HG03575 (cell line): Measurements from ENCODE around the gene SKAP1.
"Not testable (repeated sequence)": the region's sequence is repeated elsewhere in the genome, so short reads cannot be mapped to it uniquely, and the experiment has no call there.

Experiments
- ATAC-seq: cut with Tn5 transposase; IDR thresholded peaks from one replicate; pipeline ENCODE4 v1.9.1; 2021; ENCODE audit not compliant: unreplicated experiment, insufficient number of reproducible peaks, low FRiP score; ENCODE audit errors: extremely low read depth

The SKAP1 gene

GRCh38 chr17:48426019-48426665 is 3.9 kb downstream of the SKAP1 start:
- no peak for ATAC-seq

DNA sequence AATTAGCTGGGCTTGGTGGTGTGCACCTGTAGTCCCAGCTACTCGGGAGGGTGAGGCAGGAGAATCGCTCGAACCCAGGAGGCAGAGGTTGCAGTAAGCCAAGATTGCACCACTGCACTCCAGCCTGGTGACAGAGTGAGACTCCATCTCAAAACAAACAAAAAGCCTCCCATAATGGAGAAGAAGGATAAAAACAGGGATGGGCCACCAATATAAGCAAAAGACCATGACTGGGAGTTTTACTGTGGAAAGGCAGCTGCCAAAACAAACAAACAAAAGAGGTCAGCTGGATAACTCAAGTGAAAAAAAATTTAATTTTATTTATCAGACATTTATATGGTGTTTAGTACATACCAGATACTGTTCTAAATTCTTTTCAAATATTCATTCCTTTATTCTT is 8.0 kb downstream of the SKAP1 start:
- not testable (repeated sequence) for ATAC-seq

GRCh38 chr17:48420823-48421222 is 9.2 kb downstream of the SKAP1 start:
- ATAC-seq: no peak

- no peak for ATAC-seq
Observed at GRCh38 chr17:48416971-48417370, 13.0 kb downstream of the SKAP1 start.

- no peak for ATAC-seq
Observed at GRCh38 chr17:48413613-48414405, 16.2 kb downstream of the SKAP1 start.

DNA sequence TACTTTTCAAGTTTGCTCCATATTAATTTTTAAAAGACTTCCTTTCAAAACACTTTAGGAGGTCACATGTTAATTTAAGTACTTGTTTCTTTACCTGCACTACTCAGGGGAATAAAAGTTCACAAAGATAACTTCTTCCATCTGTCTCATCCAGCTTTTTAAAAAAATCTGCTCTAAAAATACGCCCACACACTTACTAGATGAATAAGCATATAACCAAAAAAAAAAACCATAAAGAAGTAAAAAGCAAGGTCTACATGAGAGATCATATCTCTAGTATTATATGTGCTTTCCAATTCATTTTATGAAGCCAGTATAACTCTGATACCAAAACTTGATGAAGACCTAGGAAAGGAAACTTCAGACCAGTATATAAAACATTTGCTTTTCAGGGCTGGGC is 17.2 kb downstream of the SKAP1 start:
- ATAC-seq: no peak

GRCh38 chr17:48410821-48411220 is 19.2 kb downstream of the SKAP1 start:
- ATAC-seq: not testable (repeated sequence)

GRCh38 chr17:48409607-48410006 is 20.4 kb downstream of the SKAP1 start:
- no peak for ATAC-seq

DNA sequence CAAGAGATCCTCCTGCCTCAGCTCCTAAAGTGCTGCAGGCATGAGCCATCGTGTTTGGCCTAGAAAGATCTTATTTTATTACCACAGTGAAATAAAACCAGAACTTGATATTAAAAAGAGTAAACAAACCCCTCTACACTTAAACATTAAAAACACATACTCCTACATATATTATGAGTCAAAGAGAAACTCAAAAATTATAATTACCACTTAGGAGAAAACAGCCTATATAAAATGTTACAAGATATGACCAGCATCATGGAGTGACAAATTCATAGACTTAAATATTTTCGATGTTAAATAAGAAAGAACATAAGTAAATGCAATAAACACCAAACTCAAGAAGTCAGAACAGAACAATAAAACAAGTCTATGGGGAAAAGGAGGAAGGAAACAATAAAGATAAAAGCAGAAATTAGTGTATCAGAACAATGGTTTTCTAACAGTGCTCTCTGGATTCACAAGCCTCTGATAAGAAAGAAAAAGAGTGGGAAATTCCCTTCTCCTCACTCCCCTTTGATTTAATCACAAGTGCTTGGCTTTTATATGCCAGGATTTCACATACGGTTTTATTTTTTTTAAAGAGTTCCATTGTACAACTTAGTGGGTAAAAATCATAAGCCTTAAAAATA is 23.0 kb downstream of the SKAP1 start:
- ATAC-seq: no peak

DNA sequence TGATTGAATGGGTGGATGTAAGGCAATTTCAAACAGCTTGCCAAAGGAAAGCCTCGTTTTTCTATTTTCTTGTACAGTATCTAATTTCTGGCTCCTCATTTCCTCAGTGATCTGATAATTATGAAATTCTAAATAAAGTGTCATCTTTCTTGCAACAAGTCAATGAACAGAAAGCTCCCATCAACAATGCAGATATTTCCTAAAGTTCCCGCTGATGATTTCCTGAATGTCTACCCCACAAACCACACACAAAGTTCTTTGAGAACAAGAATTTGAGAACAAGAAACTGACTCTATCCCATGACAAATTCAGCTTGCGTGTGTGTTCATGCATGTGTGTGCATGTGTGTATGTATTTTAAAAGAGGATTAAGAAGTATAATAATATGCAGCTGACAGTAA is 35.2 kb downstream of the SKAP1 start:
- ATAC-seq: no peak

GRCh38 chr17:48393283-48393682 is 36.7 kb downstream of the SKAP1 start:
- ATAC-seq: no peak

GRCh38 chr17:48392857-48393256 is 37.2 kb downstream of the SKAP1 start:
- no peak for ATAC-seq

DNA sequence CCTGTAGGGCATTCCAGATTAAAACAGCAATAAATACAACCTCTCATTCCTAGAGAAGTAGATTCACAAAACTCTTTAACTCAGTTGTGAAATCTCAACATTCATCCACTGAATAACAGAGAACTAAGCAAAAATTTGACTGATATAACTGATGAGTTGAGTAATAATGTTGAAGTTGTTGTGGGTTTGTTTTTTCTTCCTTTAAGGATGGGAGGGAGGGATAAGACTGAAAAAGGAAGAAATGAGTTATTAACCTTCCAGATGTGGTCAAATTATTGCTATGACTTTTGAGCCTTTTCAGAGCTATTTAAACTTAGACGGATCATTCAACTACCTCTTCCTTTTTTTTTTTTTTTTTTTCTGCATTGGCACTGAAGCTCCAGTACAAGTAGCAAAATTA is 38.6 kb downstream of the SKAP1 start:
- ATAC-seq: no peak

GRCh38 chr17:48389903-48390302 is 40.1 kb downstream of the SKAP1 start:
- ATAC-seq: no peak

- no peak for ATAC-seq
Observed at GRCh38 chr17:48388955-48389743, 40.9 kb downstream of the SKAP1 start.

- ATAC-seq: no peak
Observed at GRCh38 chr17:48386826-48387225, 43.2 kb downstream of the SKAP1 start.

- no peak for ATAC-seq
Observed at GRCh38 chr17:48385319-48385718, 44.7 kb downstream of the SKAP1 start.

- ATAC-seq: no peak
Observed at GRCh38 chr17:48384164-48384563, 45.9 kb downstream of the SKAP1 start.

GRCh38 chr17:48382989-48383388 is 47.0 kb downstream of the SKAP1 start:
- ATAC-seq: no peak
